Measurements from ENCODE around the gene PCBP3.

The PCBP3 gene

DNA sequence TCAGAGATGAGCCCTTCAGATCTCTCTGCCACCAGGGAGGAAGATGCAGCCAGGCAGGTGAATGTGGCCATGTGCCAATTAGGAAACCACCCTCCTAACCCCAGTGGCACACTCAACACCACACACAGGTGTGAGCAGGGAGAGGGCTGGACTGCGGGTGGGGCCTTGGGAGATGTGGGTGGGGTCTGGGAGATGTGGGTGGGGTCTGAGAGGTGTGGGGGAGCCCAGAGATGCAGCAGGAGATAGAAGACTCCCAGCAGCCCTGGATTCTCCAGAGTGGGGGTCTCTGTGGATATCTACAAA lies 294.9 kb downstream of the PCBP3 start:
- no peak overlapping the region for H3K4me3 ChIP-seq (ENCODE audit: low read depth, low read length)
- DNase-seq (ENCODE audit: low read depth): no peak
- TF ChIP-seq POLR2A (IDR thresholded peaks at IDR 0.05; ENCODE audit: extremely low read depth, insufficient read length): no peak
- TF ChIP-seq, protein P1, sequence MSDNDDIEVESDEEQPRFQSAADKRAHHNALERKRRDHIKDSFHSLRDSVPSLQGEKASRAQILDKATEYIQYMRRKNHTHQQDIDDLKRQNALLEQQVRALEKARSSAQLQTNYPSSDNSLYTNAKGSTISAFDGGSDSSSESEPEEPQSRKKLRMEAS (IDR thresholded peaks at IDR 0.05; ENCODE audit: low read depth, low read length): no peak

DNA sequence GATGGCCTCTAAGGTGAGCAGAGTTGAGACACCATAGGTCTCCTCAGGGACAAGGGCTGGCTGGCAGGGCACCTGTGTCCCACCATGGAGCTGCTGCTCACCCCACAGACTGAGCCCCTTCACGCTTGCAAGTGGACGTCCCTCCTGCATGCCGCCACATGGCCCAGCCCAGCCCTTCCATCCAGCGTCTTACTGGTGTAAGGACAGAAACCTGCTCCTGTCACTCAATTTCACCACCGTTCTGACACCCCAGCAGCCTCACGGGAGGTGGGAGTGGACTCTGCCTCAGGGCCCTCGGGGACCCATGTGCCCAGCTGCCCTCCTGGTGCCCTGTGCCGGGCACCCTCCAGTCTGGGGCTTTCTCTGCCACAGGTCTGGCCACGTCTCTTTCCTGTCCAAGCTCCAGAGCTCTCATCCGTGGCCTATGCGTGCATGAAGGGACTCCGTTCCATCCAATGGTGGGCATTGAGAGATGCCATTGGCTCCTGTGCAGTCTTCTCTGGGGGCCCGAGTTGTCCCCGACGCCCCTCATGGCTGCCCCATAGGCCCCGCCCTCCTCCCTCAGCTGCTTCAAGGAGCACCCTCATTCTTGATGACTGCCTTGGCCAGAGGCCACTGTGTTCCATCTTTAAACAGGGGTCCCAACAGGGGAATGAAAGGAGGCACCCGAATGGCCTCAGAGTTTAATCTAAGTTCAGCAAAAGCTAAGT lies 295.4 kb downstream of the PCBP3 start:
- TF ChIP-seq, protein P1 (IDR thresholded peaks at IDR 0.05; ENCODE audit: low read depth, low read length): no peak
- no peak for TF ChIP-seq MYC (IDR thresholded peaks at IDR 0.05; ENCODE audit: low read depth, low read length)
- TF ChIP-seq, protein P2, sequence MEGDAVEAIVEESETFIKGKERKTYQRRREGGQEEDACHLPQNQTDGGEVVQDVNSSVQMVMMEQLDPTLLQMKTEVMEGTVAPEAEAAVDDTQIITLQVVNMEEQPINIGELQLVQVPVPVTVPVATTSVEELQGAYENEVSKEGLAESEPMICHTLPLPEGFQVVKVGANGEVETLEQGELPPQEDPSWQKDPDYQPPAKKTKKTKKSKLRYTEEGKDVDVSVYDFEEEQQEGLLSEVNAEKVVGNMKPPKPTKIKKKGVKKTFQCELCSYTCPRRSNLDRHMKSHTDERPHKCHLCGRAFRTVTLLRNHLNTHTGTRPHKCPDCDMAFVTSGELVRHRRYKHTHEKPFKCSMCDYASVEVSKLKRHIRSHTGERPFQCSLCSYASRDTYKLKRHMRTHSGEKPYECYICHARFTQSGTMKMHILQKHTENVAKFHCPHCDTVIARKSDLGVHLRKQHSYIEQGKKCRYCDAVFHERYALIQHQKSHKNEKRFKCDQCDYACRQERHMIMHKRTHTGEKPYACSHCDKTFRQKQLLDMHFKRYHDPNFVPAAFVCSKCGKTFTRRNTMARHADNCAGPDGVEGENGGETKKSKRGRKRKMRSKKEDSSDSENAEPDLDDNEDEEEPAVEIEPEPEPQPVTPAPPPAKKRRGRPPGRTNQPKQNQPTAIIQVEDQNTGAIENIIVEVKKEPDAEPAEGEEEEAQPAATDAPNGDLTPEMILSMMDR (IDR thresholded peaks at IDR 0.05; ENCODE audit: low read depth, low read length): no peak
- TF ChIP-seq POLR2A (IDR thresholded peaks at IDR 0.05; ENCODE audit: extremely low read depth, insufficient read length): no peak
- no peak for DNase-seq (ENCODE audit: low read depth)
- no peak overlapping the region for H3K4me3 ChIP-seq (ENCODE audit: low read depth, low read length)

DNA sequence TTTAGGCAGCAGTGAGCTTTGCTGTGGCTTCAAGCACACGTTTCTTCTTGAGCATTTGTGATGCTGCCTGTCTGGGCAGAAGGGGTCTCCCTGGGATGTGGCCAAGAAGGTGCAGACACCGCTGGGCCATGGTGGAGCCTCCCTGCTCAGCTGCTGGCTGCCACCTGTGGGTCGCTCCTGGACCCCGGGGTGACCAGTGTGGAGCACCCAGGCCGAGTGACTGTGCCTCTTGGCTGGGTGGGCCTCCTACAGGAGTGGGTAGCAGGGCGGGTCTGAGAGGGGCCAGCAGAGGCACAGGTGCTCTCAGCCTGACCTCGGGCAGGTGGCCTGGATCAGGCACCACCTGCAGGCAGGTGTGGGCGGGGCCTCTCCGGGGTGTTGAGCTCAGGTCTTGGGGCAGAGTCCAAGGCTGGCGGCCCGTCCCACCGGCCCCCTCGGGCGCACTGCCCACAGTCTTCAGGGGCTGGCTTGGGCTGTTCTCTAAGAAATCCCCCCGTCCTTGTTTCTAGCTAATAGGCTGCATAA lies 296.1 kb downstream of the PCBP3 start:
- H3K4me3 ChIP-seq (ENCODE audit: low read depth, low read length): no peak overlapping the region
- TF ChIP-seq, protein P1 (IDR thresholded peaks at IDR 0.05; ENCODE audit: low read depth, low read length): no peak
- TF ChIP-seq POLR2A (IDR thresholded peaks at IDR 0.05; ENCODE audit: extremely low read depth, insufficient read length): no peak
- TF ChIP-seq MYC (IDR thresholded peaks at IDR 0.05; ENCODE audit: low read depth, low read length): no peak
- TF ChIP-seq, protein P2 (IDR thresholded peaks at IDR 0.05; ENCODE audit: low read depth, low read length): no peak
- DNase-seq (ENCODE audit: low read depth): no peak

DNA sequence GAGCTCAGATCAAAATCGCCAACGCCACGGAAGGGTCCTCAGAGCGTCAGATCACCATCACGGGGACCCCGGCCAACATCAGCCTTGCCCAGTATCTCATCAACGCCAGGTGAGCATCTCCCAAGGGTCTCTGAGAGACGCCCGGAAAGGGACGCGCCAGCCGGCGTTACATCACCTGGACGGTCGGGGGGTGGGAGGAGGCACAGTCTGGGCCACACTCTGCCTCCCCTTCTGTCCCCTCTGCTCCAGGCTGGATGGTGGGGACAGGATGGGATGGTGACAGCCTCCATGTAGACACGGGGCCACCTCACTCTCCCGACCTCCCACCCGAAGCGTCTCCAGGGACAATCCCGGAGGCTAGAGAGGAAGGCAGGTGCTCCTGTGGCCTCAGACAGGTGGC lies 296.6 kb downstream of the PCBP3 start:
- no peak for DNase-seq (ENCODE audit: low read depth)
- no peak overlapping the region for H3K4me3 ChIP-seq (ENCODE audit: low read depth, low read length)
- TF ChIP-seq MYC (IDR thresholded peaks at IDR 0.05; ENCODE audit: low read depth, low read length) (no peak), POLR2A (IDR thresholded peaks at IDR 0.05; ENCODE audit: extremely low read depth, insufficient read length) (no peak)
- TF ChIP-seq, protein P1 (IDR thresholded peaks at IDR 0.05; ENCODE audit: low read depth, low read length): no peak
- TF ChIP-seq, protein P2 (IDR thresholded peaks at IDR 0.05; ENCODE audit: low read depth, low read length): no peak

DNA sequence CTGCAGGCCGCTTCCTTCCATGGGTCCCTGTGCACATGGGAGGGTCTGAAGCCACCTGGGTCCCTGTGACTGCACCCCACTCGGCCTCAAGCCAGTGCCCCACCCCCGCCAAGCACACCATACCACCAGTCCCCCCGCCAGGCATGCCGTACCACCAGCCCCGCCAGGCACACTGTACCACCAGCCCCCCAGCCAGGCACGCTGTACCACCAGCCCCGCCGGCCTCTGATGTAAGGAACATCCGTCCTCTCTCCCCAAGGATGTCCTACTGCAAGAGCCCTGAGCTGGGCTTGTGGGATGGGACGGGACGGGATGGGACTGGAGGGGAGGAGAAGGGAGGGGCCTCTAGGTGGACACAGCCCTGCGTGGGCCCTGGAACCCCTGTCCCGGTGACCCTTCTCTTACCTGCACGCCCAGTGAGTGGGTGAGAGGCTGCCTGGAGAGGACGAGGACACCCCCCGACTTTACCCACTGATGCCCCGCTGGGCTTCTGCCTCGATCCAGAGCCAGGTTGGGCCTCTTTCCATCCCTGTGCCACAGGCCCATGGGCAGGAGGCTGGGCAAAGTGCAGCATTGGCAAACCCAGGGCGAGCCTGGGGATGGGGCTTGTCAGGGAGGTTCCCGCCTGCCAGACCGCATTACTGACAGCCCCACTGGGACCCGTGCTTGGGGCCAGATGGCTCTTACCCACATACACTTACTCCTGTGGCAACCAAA lies 297.3 kb downstream of the PCBP3 start:
- no peak for DNase-seq (ENCODE audit: low read depth)
- TF ChIP-seq, protein P2 (IDR thresholded peaks at IDR 0.05; ENCODE audit: low read depth, low read length): no peak
- no peak for TF ChIP-seq POLR2A (IDR thresholded peaks at IDR 0.05; ENCODE audit: extremely low read depth, insufficient read length)
- TF ChIP-seq, protein P1 (IDR thresholded peaks at IDR 0.05; ENCODE audit: low read depth, low read length): no peak
- no peak for TF ChIP-seq MYC (IDR thresholded peaks at IDR 0.05; ENCODE audit: low read depth, low read length)
- no peak overlapping the region for H3K4me3 ChIP-seq (ENCODE audit: low read depth, low read length)

DNA sequence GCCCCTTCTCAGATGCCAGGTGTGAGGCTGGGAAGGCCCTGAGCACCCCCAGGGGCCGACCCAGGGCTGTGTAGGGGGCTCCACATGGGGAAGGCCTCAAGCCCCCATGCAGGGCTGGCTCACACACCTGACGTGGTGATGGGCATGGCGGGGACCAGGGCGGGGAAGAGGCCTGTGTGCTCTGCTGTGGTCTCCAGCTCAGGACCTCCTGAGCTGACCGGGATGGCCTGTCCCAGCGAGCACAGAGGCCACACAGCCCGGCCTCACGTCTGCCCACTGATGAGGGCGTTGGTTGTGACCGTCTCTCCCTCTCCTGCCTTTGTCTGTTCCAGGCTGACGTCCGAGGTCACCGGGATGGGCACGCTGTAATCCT lies 297.8 kb downstream of the PCBP3 start:
- TF ChIP-seq, protein P1 (IDR thresholded peaks at IDR 0.05; ENCODE audit: low read depth, low read length): no peak
- TF ChIP-seq MYC (IDR thresholded peaks at IDR 0.05; ENCODE audit: low read depth, low read length) (no peak), POLR2A (IDR thresholded peaks at IDR 0.05; ENCODE audit: extremely low read depth, insufficient read length) (no peak)
- TF ChIP-seq, protein P2 (IDR thresholded peaks at IDR 0.05; ENCODE audit: low read depth, low read length): no peak

More for the DNA sequence above, 297.8 kb downstream of the PCBP3 start:
- H3K4me3 ChIP-seq (ENCODE audit: low read depth, low read length): no peak overlapping the region
- no peak for DNase-seq (ENCODE audit: low read depth)
